HCT116 (cell line): Measurements from ENCODE around the gene POR. TPM values are rescaled to one million over a fixed set of nuclear protein-coding genes. Genes with fewer than 3 reads are reported as not detected.

Experiments
- ATAC-seq: fragments of 200-7000 bp; cut with Tn5 transposase; 2 replicates; pipeline ENCODE4 v1.9.1; 2020; ENCODE audit warnings: mild to moderate bottlenecking, moderate library complexity
- BruUV-seq: library from RNA; stranded (reverse); fragments of 400-500 nt; replicated peaks from 2 replicates; lab custom pipeline; 2021; lab: Mats Ljungman, UMichigan
- CTCF ChIA-PET: fragments of 300-600 bp; sonication (Branson Sonifier 250); formaldehyde crosslinking; loops from one replicate; lab custom pipeline; 2021; ENCODE audit warnings: antibody characterized with exemption; lab: Charles Lee
- POLR2A ChIA-PET: fragments of 300-600, 350-600 bp; sonication (Branson Sonifier 250); formaldehyde crosslinking; loops from one replicate; lab custom pipeline; 2021; ENCODE audit warnings: antibody characterized with exemption; lab: Charles Lee
- RAD21 ChIA-PET, 2 experiments: fragments of 300-600 bp; sonication (Branson Sonifier 250); formaldehyde crosslinking; loops; one replicate each; lab custom pipeline; 2023; ENCODE audit warnings: low total read pairs in 2 of 2; ENCODE audit not compliant: uncharacterized antibody in 2 of 2, unreplicated experiment in 2 of 2, low non-redundant PET in 1 of 2; lab: Charles Lee
- DNase-seq: peaks from one replicate; pipeline ENCODE4 v3.0.0-alpha.2; 2010; ENCODE audit warnings: low read depth, low spot score
- H2AFZ ChIP-seq: fragments of 200-600 bp; shearing (Covaris generic), sonication (generic); 2 replicates; pipeline ENCODE4 v1.6.1; 2017; ENCODE audit warnings: low read depth, mixed run types, mixed read lengths, antibody characterized with exemption, low read length; ENCODE audit not compliant: poor library complexity, severe bottlenecking
- H3K27ac ChIP-seq: 2 replicates; pipeline ENCODE4 v1.5.1; 2012; ENCODE audit warnings: low read depth, low read length
- H3K27me3 ChIP-seq: fragments of 200-600 bp; sonication (generic); 2 replicates; pipeline ENCODE4 v1.6.1; 2016; ENCODE audit warnings: mixed run types, low read length, mixed read lengths; ENCODE audit not compliant: insufficient read depth
- H3K36me3 ChIP-seq, 2 experiments: fragments of 200-500 bp in 1 of 2; fragments of 200-600 bp in 1 of 2; sonication (Bioruptor generic) in 1 of 2; sonication (generic) in 1 of 2; 2 replicates each; pipeline versions ENCODE4 v1.5.1 to v1.6.1; 2014 to 2016; ENCODE audit warnings: low read length in 2 of 2, inconsistent platforms in 1 of 2, mixed read lengths in 1 of 2, mixed run types in 1 of 2; ENCODE audit not compliant: insufficient read depth in 2 of 2, control insufficient read depth in 1 of 2
- H3K4me1 ChIP-seq, 2 experiments: fragments of 200-600 bp in 1 of 2; sonication (generic) in 1 of 2; 2 replicates each; pipeline versions ENCODE4 v1.5.1 to v1.6.1; 2012 to 2017; ENCODE audit warnings: low read length in 2 of 2, inconsistent platforms in 1 of 2, mild to moderate bottlenecking in 1 of 2, mixed read lengths in 1 of 2, mixed run types in 1 of 2, moderate library complexity in 1 of 2; ENCODE audit not compliant: insufficient read depth in 2 of 2, control insufficient read depth in 1 of 2
- H3K4me2 ChIP-seq: fragments of 200-600 bp; sonication (generic); 2 replicates; pipeline ENCODE4 v1.6.1; 2017; ENCODE audit warnings: mixed run types, low read length, mixed read lengths
- H3K4me3 ChIP-seq, 2 experiments: fragments of 200-600 bp in 1 of 2; sonication (generic) in 1 of 2; replicated peaks in 1 of 2; 2 replicates each; pipeline ENCODE4 v1.5.1; 2011 to 2016; ENCODE audit warnings: low read length in 2 of 2, control low read depth in 1 of 2, low read depth in 1 of 2, mild to moderate bottlenecking in 1 of 2, mixed read lengths in 1 of 2, mixed run types in 1 of 2
- H3K79me2 ChIP-seq: fragments of 200-600 bp; sonication (generic); 2 replicates; pipeline ENCODE4 v1.6.1; 2017; ENCODE audit warnings: mild to moderate bottlenecking, mixed run types, low read length, moderate library complexity, mixed read lengths; ENCODE audit not compliant: insufficient read depth
- H3K9ac ChIP-seq: fragments of 200-600 bp; sonication (generic); 2 replicates; pipeline ENCODE4 v1.6.1; 2016; ENCODE audit warnings: low read length, mixed read lengths
- H3K9me2 ChIP-seq: fragments of 200-600 bp; sonication (generic), shearing (Covaris generic); 2 replicates; pipeline ENCODE4 v1.6.1; 2017; ENCODE audit warnings: mixed run types, mild to moderate bottlenecking, moderate library complexity; ENCODE audit not compliant: insufficient read depth
- H3K9me3 ChIP-seq, 2 experiments: fragments of 200-500 bp in 1 of 2; fragments of 200-600 bp in 1 of 2; sonication (Bioruptor generic) in 1 of 2; sonication (generic) in 1 of 2; 2 replicates each; pipeline ENCODE4 v1.6.1; 2014 to 2017; ENCODE audit warnings: low read length in 2 of 2, mixed read lengths in 2 of 2, inconsistent platforms in 1 of 2, low read depth in 1 of 2, mild to moderate bottlenecking in 1 of 2, mixed run types in 1 of 2, moderate library complexity in 1 of 2; ENCODE audit not compliant: control insufficient read depth in 1 of 2, insufficient read depth in 1 of 2
- H4K20me1 ChIP-seq: fragments of 200-600 bp; sonication (generic), shearing (Covaris generic); 2 replicates; pipeline ENCODE4 v1.6.1; 2017; ENCODE audit warnings: mixed run types, mild to moderate bottlenecking, moderate library complexity; ENCODE audit not compliant: insufficient read depth
- CBX3 ChIP-seq: IDR thresholded peaks from 2 replicates; pipeline ENCODE4 v1.6.1; 2012; ENCODE audit warnings: low read depth
- ELF1 ChIP-seq: IDR thresholded peaks from 2 replicates; pipeline ENCODE4 v1.6.1; 2012; ENCODE audit warnings: low read depth, borderline replicate concordance
- EZH2phosphoT487 ChIP-seq: fragments of 200-600 bp; IDR thresholded peaks from 2 replicates; pipeline ENCODE4 v1.6.1; 2018; ENCODE audit warnings: antibody characterized with exemption, borderline replicate concordance
- FOSL1 ChIP-seq: IDR thresholded peaks from 2 replicates; pipeline ENCODE4 v1.6.1; 2012; ENCODE audit warnings: low read depth
- JUND ChIP-seq: IDR thresholded peaks from 2 replicates; pipeline ENCODE4 v1.6.1; 2012
- MAX ChIP-seq: IDR thresholded peaks from 2 replicates; pipeline ENCODE4 v1.6.1; 2012
- POLR2A ChIP-seq: IDR thresholded peaks from 2 replicates; pipeline ENCODE4 v1.7.0; 2011; ENCODE audit warnings: borderline replicate concordance; ENCODE audit not compliant: insufficient read depth, insufficient read length; ENCODE audit errors: extremely low read depth
- RAD21 ChIP-seq: IDR thresholded peaks from 2 replicates; pipeline ENCODE4 v1.6.1; 2012; ENCODE audit warnings: low read depth, mild to moderate bottlenecking
- REST ChIP-seq: IDR thresholded peaks from 2 replicates; pipeline ENCODE4 v1.6.1; 2012; ENCODE audit warnings: low read depth
- SIN3A ChIP-seq: IDR thresholded peaks from 2 replicates; pipeline ENCODE4 v1.6.1; 2012; ENCODE audit warnings: low read depth
- SP1 ChIP-seq: IDR thresholded peaks from 2 replicates; pipeline ENCODE4 v1.6.1; 2012; ENCODE audit warnings: low read depth
- TCF7L2 ChIP-seq: IDR thresholded peaks from 2 replicates; pipeline ENCODE4 v1.7.0; 2011; ENCODE audit warnings: borderline replicate concordance, inconsistent platforms; ENCODE audit not compliant: insufficient read depth, insufficient read length; ENCODE audit errors: extremely low read depth
- ZFX ChIP-seq: fragments of 450-650 bp; IDR thresholded peaks from 2 replicates; pipeline ENCODE4 v1.6.1; 2017
- intact Hi-C: fragments of 100-400 bp; cut with micrococcal nuclease; formaldehyde crosslinking; loops from 2 replicates; pipeline ENCODE4 v1.10.0; 2022
- total RNA-seq: library from RNA; stranded (reverse); gene quantifications from one replicate; pipeline ENCODE4 v1.2.1, GENCODE V29; 2021; ENCODE audit not compliant: unreplicated experiment
- TF ChIP-seq, protein P1 (sequence below), 3 experiments: fragments of 200-600 bp in 1 of 3; sonication (generic) in 1 of 3; IDR thresholded peaks in 2 of 3; conservative IDR thresholded peaks in 1 of 3; 2 replicates each; pipeline ENCODE4 v1.5.1; 2012 to 2017; ENCODE audit warnings: low read depth in 2 of 3, low read length in 2 of 3, antibody characterized with exemption in 1 of 3, borderline replicate concordance in 1 of 3, control low read depth in 1 of 3, mild to moderate bottlenecking in 1 of 3, mixed read lengths in 1 of 3, mixed run types in 1 of 3, moderate library complexity in 1 of 3; ENCODE audit not compliant: insufficient read depth in 1 of 3

Gene POR
- total RNA-seq, 1 experiment from 2014 or later, result 120 TPM

DNA sequence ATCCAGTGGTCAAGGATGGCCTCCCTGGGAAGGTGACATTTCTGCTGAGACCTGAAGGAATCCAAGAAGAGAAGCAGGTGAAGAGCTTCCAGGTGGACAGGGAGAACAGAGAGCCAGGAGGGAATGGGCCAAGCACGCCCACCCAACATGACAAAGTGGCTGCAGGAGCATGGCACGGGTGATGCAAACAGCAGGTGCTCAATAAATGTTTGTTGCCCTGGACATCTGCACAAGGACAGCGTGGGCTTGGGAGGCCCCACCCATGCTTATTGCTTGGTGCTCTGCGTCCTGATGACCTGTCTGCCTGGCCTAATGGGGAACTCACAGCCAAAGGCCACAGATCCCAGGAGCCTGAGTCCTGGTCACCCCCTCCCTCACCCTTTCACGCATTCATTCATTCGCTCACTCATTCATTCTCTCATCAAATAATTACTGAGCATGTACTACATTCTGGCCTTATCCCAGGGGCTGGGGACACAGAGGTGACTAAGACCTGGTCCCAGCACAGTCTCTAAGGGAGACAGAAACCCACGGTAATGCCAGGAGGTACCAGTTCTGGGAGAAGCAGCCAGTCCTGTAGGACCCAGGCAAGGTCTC lies 23.0 kb upstream of the POR start:
- intact Hi-C loops, result no loop called here
- CTCF ChIA-PET, result no interaction called here
- POLR2A ChIA-PET, result no interaction called here
- DNase-seq (no peak), ATAC-seq (no peak)
- H3K9ac ChIP-seq, result no peak overlapping the region
- H3K36me3 ChIP-seq, result peaks cover 0 to 10% of the 10 kb centered on the region in 2 experiments; a peak in 1 of 4 replicates
- H3K79me2 ChIP-seq, result no peaks in the 10 kb centered on the region
- no peaks in the 10 kb centered on the region for H3K9me3 ChIP-seq
- H3K27me3 ChIP-seq, result no peaks in the 10 kb centered on the region
- H3K9me2 ChIP-seq, result no peaks in the 10 kb centered on the region
- no peak overlapping the region; the same call in 1 of the 2 replicates for H3K27ac ChIP-seq
- peaks cover 13 to 19% of the 10 kb centered on the region in 2 experiments for H3K4me1 ChIP-seq
- H4K20me1 ChIP-seq, result no peaks in the 10 kb centered on the region
- no peak overlapping the region for H2AFZ ChIP-seq
- RAD21 ChIA-PET, result no interaction called here
- TF ChIP-seq JUND (no peak), RAD21 (no peak), MAX (no peak), SIN3A (no peak), FOSL1 (no peak)
- no peak overlapping the region for H3K4me2 ChIP-seq
- no TSS peak for BruUV-seq
- H3K4me3 ChIP-seq, result no peak overlapping the region

- DNase-seq (no peak), ATAC-seq (peak; percentile 25; the same call in 1 of the 2 replicates)
- POLR2A ChIA-PET, result no interaction called here
- Histone ChIP-seq H3K4me2 (no peak overlapping the region), H3K27ac (no peak overlapping the region; the same call in 1 of the 2 replicates), H3K9me2 (no peaks in the 10 kb centered on the region), H3K4me1 (peaks cover 13 to 19% of the 10 kb centered on the region in 2 experiments), H4K20me1 (no peaks in the 10 kb centered on the region), H3K9me3 (no peaks in the 10 kb centered on the region), H3K4me3 (no peak overlapping the region), H3K9ac (no peak overlapping the region), H2AFZ (no peak overlapping the region), H3K36me3 (peaks cover 0 to 7% of the 10 kb centered on the region in 2 experiments; a peak in 1 of 4 replicates), H3K79me2 (no peaks in the 10 kb centered on the region), H3K27me3 (no peaks in the 10 kb centered on the region)
- intact Hi-C loops, result no loop called here
- RAD21 ChIA-PET, result no interaction called here
- no TSS peak for BruUV-seq
- CTCF ChIA-PET, result no interaction called here
- no peak for TF ChIP-seq ZFX
- TF ChIP-seq POLR2A, result no peak
- TF ChIP-seq CBX3, result no peak
- TF ChIP-seq TCF7L2, result no peak
- no peak for TF ChIP-seq ELF1
- no peak for TF ChIP-seq EZH2phosphoT487
- TF ChIP-seq SP1, result no peak
- no peak for TF ChIP-seq JUND
- TF ChIP-seq, protein P1, sequence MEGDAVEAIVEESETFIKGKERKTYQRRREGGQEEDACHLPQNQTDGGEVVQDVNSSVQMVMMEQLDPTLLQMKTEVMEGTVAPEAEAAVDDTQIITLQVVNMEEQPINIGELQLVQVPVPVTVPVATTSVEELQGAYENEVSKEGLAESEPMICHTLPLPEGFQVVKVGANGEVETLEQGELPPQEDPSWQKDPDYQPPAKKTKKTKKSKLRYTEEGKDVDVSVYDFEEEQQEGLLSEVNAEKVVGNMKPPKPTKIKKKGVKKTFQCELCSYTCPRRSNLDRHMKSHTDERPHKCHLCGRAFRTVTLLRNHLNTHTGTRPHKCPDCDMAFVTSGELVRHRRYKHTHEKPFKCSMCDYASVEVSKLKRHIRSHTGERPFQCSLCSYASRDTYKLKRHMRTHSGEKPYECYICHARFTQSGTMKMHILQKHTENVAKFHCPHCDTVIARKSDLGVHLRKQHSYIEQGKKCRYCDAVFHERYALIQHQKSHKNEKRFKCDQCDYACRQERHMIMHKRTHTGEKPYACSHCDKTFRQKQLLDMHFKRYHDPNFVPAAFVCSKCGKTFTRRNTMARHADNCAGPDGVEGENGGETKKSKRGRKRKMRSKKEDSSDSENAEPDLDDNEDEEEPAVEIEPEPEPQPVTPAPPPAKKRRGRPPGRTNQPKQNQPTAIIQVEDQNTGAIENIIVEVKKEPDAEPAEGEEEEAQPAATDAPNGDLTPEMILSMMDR (IDR thresholded peaks at IDR 0.05 in 2 of 3, conservative IDR thresholded peaks at IDR 0.05 in 1 of 3; ENCODE audit: borderline replicate concordance in 1 of 3, insufficient read depth in 1 of 3, low read depth in 2 of 3, low read length in 2 of 3), result no peak
- no peak for TF ChIP-seq REST
- TF ChIP-seq MAX, result no peak
Observed at GRCh38 chr7:75892634-75893272, 22.2 kb upstream of the POR start.
